ENCODE data around the gene TPSG1.

TPSG1 gene

GRCh38 chr16:1221628-1222552, 3.2 kb downstream of the TPSG1 start:
- TF ChIP-seq PPARA (CRISPR knock-in tag; IDR thresholded peaks at IDR 0.05; ENCODE audit: borderline replicate concordance) (no peak), OSR1 (CRISPR knock-in tag; IDR thresholded peaks at IDR 0.05) (no peak), ZFP3 (CRISPR knock-in tag; IDR thresholded peaks at IDR 0.05) (no peak), ZC3H10 (CRISPR knock-in tag; IDR thresholded peaks at IDR 0.05) (no peak), TCF4 (CRISPR knock-in tag; IDR thresholded peaks at IDR 0.05; ENCODE audit: borderline replicate concordance) (no peak), POU6F1 (CRISPR knock-in tag; IDR thresholded peaks at IDR 0.05; ENCODE audit: borderline replicate concordance, low read depth) (no peak), PATZ1 (CRISPR knock-in tag; IDR thresholded peaks at IDR 0.05; ENCODE audit: borderline replicate concordance) (no peak), ARNTL (CRISPR knock-in tag; IDR thresholded peaks at IDR 0.05; ENCODE audit: borderline replicate concordance, low read depth) (no peak), TOX (CRISPR knock-in tag; IDR thresholded peaks at IDR 0.05; ENCODE audit: borderline replicate concordance) (no peak)
- no peak for ATAC-seq

GRCh38 chr16:1220841-1221627, 4.0 kb downstream of the TPSG1 start:
- TF ChIP-seq TCF4 (CRISPR knock-in tag; IDR thresholded peaks at IDR 0.05; ENCODE audit: borderline replicate concordance) (no peak), RARB (CRISPR knock-in tag; IDR thresholded peaks at IDR 0.05) (no peak), GLIS3 (CRISPR knock-in tag; IDR thresholded peaks at IDR 0.05) (no peak)
- ATAC-seq, result no peak

GRCh38 chr16:1220098-1220728, 4.9 kb downstream of the TPSG1 start:
- TF ChIP-seq ZFP3 (CRISPR knock-in tag; IDR thresholded peaks at IDR 0.05) (no peak), SNAI2 (CRISPR knock-in tag; IDR thresholded peaks at IDR 0.05) (no peak), PATZ1 (CRISPR knock-in tag; IDR thresholded peaks at IDR 0.05; ENCODE audit: borderline replicate concordance) (no peak), CSRNP3 (CRISPR knock-in tag; IDR thresholded peaks at IDR 0.05) (no peak), ZC3H10 (CRISPR knock-in tag; IDR thresholded peaks at IDR 0.05) (no peak), ESRRG (CRISPR knock-in tag; IDR thresholded peaks at IDR 0.05) (no peak), TOX (CRISPR knock-in tag; IDR thresholded peaks at IDR 0.05; ENCODE audit: borderline replicate concordance) (no peak), ZNF70 (CRISPR knock-in tag; IDR thresholded peaks at IDR 0.05) (no peak), CSDC2 (CRISPR knock-in tag; IDR thresholded peaks at IDR 0.05) (no peak), PPARA (CRISPR knock-in tag; IDR thresholded peaks at IDR 0.05; ENCODE audit: borderline replicate concordance) (no peak), ZFP30 (CRISPR knock-in tag; IDR thresholded peaks at IDR 0.05) (no peak), RARB (CRISPR knock-in tag; IDR thresholded peaks at IDR 0.05) (no peak), ZNF8 (CRISPR knock-in tag; IDR thresholded peaks at IDR 0.05) (no peak)
- ATAC-seq, result no peak

Measured in SK-N-SH treated with all-trans-retinoic acid at 6 μM for 48 hours (cell line).